GM13977 (cell line): ENCODE measurements around the gene EEFSEC.

Experiments used
- DNase-seq: peaks from one replicate; pipeline ENCODE4 v3.0.0; 2012; ENCODE audit warnings: low spot score
- in situ Hi-C: fragments of 300-500 bp; cut with MboI; formaldehyde crosslinking; loops from one replicate; pipeline ENCODE4 v1.12.0; 2022; ENCODE audit warnings: low sequenced_read_pairs, low pct_unique_long_range_greater_than_20kb, mixed read lengths, inconsistent platforms; ENCODE audit not compliant: unreplicated experiment
- TF ChIP-seq, protein P1 (sequence below): IDR thresholded peaks from 2 replicates; pipeline ENCODE4 v1.5.1; 2012; ENCODE audit warnings: mild to moderate bottlenecking, control low read depth; ENCODE audit not compliant: insufficient read depth; ENCODE audit errors: extremely low read depth, missing control alignments

Gene EEFSEC

DNA sequence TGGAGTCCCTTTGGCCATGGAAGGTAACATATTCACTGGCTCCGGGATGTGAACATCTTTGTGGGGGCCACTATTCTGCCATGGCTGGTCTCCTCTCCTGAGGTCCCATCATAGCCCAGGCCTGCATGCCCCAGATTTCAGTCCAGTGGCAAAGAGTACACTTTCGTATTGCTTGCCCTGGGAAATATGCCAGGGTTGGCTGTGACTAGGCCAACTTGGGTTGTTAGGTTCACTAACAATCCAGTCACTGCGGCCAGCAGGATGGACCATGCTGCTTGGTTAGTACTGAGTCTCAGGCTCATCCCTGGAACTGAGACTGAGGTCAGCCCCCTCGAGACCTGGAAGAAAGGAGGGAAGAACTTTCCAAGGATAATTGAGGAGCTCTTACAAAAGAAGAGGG, 9.8 kb upstream of the EEFSEC start:
- peak; percentile 0 for DNase-seq
- in situ Hi-C loops = no loop called here
- TF ChIP-seq, protein P1, sequence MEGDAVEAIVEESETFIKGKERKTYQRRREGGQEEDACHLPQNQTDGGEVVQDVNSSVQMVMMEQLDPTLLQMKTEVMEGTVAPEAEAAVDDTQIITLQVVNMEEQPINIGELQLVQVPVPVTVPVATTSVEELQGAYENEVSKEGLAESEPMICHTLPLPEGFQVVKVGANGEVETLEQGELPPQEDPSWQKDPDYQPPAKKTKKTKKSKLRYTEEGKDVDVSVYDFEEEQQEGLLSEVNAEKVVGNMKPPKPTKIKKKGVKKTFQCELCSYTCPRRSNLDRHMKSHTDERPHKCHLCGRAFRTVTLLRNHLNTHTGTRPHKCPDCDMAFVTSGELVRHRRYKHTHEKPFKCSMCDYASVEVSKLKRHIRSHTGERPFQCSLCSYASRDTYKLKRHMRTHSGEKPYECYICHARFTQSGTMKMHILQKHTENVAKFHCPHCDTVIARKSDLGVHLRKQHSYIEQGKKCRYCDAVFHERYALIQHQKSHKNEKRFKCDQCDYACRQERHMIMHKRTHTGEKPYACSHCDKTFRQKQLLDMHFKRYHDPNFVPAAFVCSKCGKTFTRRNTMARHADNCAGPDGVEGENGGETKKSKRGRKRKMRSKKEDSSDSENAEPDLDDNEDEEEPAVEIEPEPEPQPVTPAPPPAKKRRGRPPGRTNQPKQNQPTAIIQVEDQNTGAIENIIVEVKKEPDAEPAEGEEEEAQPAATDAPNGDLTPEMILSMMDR = no peak

DNA sequence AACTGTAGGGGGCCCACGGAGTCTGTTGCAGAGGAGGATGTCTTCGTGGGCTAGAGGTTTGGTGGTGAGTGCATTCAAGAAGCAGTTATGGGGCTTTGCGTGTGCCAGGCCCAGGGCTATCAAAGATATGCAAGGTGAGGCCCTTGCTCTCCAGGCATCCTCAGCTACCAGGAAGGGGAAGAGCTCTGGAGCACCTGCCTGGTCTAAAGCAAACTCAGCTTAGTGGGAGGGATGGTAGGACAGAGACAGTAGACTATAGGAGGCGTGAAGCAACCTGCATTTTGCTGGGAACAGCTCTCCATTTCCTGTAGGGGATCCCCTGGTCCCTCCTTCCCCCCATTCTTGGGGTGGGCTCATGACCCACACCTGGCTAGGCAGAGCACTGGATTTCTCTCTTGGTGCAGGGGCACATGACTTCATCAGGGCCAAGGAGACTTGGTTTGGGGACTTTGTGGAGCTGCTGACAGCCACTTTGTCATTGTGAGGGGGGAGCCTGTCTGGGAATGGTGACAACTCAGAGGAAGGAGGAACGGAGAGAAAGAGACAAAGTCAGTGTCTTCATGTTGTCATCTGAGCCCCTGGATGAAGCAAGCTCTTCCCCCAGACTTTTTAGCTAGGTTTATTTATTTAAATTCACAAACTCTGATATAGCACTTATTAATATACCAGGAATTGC, 8.6 kb upstream of the EEFSEC start:
- TF ChIP-seq, protein P1 = no peak
- in situ Hi-C loops = no loop called here
- DNase-seq = no peak

DNA sequence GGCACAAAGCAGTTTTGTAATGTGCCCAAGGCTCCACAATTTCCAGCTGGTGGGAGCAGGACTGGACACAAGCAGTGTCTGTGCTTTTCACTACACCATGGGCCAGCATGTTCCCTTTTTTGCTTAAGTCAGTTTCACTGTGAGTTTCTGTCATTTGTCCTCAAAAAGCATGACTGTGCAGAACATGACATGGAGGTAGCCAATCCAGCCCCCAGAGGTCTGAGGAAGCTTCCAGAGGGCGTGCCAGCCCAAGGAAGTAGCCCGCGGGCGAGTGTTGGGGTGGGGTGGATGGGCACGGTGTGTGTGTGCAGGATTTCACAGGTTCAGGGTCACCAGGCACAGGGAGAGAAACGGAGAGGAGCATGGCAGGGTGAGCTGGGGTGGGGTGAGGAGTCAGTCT, 8.0 kb upstream of the EEFSEC start:
- no peak for DNase-seq
- TF ChIP-seq, protein P1 = no peak
- in situ Hi-C loops = no loop called here

DNA sequence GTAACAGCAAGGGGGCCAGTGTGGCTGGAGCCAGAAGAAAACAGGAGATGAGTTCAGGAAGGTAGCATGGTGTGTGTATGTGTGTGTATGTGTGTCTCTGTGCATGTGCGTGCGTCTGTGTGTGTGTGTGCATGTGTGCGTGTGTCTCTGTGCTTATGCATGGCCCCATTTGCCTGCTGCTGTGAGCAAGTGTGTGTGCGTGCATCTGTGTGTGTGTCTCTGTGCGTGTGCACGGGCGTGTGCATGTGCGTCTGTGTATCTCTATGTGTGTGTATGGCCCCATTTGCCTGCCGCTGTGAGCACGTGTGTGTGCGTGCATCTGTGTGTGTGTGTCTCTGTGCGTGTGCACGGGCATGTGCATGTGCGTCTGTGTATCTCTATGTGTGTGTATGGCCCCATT, 7.1 kb upstream of the EEFSEC start:
- no peak for DNase-seq
- in situ Hi-C loops = no loop called here
- TF ChIP-seq, protein P1 = no peak

DNA sequence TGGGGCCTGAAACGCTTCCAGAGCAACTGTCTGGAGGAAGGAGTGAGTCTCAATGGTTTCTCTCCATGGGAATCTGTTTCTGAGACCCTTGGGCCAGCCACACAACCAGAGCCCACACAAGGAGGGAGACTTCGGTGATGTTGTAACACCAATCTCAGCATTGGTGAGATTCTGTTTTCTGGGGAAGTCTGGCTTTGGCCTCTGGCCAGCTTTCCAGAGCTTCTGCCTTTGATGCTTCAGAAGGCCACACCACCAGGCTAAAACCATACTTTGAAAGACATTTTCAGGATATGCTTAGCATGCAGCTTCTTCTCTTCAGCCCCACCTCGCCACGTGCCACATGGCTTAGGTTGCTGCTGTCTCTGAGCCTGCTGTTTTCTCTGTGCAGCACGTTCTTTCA, 3.6 kb upstream of the EEFSEC start:
- TF ChIP-seq, protein P1 = no peak
- no peak for DNase-seq
- in situ Hi-C loops = no loop called here

DNA sequence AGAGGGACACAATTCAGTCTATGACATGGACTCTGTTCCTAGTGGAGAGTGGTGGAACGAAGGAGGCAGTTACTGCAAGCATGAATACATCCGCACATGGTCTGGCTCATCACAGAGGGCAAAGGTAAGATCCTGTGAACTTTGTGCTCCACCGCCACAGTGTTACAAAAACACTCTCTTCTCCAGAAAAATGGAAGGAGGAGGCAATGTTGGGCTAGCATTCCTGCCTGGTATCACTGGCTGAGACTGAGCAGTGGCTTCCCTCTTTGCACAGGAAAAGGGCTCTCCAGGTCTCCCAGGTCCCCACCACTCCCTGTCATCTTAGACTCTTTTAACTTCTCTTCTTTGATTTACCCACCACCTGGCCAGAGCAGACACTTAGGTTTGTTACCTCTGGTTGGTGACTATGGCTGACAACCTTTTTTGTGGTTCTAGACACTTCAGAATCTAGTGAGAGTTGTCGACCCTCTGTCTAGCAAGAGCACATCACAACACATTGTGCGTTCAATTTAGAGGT, 1.5 kb upstream of the EEFSEC start:
- in situ Hi-C loops = no loop called here
- no peak for DNase-seq
- TF ChIP-seq, protein P1 = no peak
